GM18526 (cell line): ENCODE data around the gene HUNK.

Source experiments
- POLR2A ChIP-seq: IDR thresholded peaks from 3 replicates; pipeline ENCODE4 v1.6.1; 2011; ENCODE audit not compliant: insufficient read length; ENCODE audit errors: extremely low read depth

Gene HUNK

DNA sequence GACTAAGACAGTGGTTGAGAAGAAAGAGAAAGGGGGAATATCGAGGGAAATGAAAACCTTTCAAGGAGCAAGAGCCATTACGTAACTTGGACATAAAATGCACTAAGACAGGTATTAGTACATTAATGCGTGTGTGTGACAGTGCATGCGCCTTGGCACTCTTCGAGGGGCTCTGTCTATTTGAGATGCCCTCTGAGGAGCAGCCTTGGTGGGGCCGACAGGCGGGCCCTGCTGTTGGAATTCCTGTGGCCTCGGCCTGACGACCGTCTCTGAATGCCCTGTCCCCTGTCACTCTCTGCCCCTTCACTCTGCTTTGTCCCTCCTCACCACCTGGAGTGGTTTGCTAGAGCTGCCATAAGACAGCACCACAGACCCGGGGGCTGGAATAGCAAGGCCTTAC is 12.3 kb downstream of the HUNK start:
- TF ChIP-seq POLR2A: no peak

- TF ChIP-seq POLR2A: no peak
Observed at GRCh38 chr21:31886915-31887314, 14.1 kb downstream of the HUNK start.

DNA sequence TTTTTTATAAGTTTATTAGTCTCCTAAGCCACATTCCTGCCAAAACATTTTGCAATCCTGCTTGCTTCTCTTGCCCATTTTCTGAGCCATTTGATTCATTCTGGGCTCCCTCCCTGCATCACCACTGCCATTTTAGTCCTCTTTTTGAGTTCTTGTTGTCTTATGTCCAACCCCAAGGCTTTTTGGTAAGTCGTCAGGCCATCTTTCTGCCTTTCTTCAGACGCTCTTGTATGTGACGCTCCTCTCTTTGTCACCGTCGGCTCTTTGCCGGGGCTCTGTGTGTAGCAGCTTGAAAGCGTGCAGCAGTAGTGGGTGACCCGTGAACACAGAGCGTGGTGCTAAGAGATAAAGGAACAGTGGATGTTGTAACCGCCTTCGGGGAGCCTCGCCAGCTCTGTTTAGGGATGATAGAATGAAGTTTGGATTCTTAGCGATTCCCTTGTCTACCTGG is 14.6 kb downstream of the HUNK start:
- no peak for TF ChIP-seq POLR2A

GRCh38 chr21:31888936-31889371 is 16.1 kb downstream of the HUNK start:
- TF ChIP-seq POLR2A: no peak

DNA sequence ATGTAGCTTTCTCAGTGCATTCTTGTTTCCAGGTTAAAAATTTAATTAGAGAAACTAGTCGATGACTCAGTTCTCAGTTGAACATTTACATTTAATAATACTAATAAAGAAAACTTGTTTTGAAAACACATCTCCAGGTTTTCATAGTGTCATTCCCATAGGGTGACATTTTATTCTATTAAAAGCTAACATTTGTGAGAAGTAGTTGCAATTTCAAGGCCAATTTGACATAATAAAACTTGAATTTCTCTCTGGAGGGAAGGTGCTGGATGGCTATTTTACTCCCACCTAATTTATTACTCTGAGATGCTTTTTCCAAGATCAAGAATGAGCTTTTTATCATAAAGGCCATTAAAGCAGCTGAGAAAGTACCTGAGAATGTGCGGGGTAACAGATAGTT is 16.6 kb downstream of the HUNK start:
- no peak for TF ChIP-seq POLR2A

DNA sequence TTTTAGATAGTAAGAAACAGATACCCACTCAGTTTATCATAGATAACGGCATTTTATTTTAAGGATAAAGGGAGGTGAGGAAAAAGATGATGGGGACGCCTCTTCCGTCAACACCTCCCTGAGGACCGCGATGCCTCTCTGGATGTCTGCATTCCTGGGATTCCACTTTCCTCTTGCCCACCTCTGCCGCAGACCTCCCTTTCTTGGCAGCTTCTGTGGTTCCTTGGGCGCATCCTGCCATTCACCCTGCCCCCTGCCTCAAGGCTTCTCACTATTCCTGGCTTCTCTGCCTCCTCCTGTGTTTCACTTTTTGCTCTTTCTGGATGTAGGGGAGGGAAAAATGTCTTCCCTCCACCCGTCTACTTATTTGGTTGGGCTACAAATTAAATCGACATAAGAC is 19.9 kb downstream of the HUNK start:
- no peak for TF ChIP-seq POLR2A

DNA sequence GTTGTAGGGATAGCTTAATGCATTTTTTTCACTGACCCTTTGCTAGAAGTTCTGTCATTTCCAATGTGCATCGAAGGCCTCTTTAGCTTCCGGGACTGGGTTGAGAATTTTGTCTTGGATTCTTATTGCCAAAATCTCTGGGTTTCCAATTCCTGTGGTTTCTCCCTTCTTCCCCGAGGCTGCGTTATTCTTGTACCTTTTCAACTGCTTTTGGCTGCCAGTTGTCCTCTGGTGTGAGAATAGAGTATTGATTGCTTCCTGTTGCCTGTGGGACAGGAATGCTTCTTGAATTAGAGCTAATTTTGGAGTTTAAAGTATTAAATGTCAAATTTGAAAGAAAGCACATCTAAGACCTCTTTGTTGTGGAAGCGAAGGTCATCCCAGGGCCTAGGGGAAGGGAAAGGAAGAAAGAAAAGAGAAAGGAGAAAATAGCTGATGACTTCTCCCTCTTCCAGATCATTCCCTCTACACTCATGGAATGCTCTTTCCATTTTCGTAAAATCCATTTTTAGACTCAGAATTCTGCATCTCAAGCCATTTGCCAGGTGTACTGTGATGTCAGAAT is 21.1 kb downstream of the HUNK start:
- no peak for TF ChIP-seq POLR2A

DNA sequence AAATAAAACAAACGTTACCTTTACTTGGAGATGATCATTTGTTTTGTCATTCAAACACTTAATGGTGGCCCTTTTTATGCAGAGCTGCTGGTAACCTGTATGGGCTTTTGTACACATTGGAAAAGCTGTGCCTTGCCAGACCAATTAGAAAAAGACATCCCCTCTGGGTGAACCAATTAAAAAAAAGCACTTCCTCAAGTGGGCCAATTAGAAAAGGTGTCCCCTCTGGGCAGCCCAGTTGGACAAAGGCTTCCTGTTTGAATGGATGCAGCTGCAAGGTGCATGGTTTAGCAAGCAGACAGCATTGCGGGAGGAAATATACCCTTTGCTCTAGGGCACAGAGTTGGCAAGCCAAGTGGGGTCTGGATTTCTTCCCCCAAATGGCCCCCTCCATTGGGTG is 21.6 kb downstream of the HUNK start:
- TF ChIP-seq POLR2A: no peak

DNA sequence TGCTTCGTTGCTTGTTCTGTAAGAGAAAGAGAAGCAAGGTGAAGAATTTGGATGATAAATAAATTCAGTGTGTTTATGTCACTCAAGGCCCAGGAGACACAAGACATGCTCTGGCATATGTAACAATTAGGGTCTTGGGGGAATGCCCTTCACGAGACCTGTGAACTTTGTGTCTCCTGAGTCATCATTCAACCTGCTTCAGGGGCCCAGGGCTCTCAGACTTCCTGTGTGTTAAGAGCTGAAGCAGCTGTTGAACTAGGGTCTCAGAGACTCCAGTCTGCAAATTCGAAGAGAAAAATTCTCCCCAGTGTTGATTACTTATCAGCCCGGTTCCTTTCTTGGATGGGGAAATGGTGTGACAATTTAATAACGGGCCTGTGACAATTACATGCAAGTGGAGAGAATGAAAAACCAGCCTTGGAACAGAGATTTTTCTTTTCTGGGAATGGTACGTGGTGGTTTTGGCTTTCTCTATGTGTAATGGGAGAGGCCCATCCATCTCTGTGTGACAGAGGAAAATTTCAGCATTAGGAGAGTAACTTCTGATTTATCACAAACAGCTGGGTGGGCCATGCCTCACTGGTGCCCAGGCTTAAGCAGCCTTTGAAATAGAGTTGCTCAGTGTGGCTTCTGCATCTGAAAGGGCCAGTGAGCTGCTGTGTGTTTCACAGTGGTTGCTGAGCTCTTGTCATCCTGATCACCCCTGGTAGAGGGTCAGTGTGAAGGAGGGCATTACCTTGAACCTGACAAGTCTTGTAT is 22.4 kb downstream of the HUNK start:
- TF ChIP-seq POLR2A: no peak

GRCh38 chr21:31896019-31896418 is 23.2 kb downstream of the HUNK start:
- TF ChIP-seq POLR2A: no peak

GRCh38 chr21:31897311-31897710 is 24.5 kb downstream of the HUNK start:
- TF ChIP-seq POLR2A: no peak

DNA sequence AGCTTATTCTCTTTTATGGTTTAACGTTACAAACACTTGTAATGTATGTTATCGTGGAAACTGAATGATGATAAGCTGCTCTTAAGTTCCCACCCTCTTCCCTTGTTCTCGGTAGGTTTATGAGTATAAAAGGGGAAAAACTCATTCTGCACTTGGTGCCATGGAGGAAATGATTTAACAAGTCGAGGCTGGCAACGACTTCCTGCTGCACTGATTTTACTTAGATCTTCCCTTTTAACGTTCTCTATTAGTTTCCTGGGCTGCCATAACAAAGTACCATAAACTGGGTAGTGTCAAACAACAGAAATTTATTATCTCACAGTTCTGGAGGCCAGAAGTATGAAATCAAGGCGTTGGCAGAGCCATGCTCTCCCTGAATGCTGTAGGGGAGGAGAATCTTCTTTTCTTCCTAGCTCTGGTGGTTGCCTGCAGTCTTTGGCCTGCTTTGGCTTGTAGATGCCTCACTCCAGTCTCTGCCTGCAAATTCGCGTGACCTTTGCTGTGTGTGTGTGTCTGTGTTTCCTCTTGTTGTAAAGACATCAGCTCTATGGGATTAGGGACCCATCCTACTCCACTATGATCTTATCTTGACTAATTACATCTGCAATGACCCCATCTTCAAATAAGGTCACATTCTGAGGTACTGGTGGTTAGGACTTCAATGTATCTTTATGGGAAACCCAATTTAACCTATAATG is 26.3 kb downstream of the HUNK start:
- TF ChIP-seq POLR2A: no peak

DNA sequence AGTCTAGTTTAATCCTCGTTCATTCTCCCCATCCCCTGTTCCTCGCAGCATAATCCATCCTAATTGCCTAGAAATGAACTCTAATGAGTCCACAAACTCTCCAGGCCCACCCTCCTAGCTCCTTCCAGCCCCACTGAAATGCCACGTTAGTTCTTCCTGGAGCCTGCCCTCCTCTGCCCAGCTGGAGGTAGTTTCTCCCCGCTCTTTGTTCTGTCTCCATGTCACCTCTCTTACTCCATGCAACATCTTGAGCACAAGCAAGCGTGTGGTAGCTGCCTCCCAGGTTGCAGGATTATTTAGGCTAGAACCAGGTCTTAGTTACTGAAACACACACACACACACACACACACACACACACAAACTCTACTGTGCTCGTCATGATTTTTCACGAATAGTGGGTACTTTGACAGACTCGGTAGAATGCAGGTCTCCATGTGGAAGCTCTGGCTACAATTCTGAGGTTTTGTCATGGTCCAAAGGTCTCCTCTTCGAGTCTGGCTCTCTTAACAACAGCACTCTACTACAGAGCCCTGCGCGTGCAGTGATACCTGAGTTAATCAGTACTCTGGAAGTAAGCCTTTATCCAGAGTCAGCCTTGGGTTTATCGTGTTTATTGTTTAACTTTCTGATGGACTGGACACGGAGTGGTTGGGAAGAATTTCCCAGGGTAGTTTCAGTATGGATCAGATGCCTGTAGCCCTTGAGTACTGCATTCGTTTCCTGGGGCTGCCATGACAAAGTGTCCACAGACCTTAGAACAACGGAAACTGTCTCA is 27.5 kb downstream of the HUNK start:
- TF ChIP-seq POLR2A: no peak

DNA sequence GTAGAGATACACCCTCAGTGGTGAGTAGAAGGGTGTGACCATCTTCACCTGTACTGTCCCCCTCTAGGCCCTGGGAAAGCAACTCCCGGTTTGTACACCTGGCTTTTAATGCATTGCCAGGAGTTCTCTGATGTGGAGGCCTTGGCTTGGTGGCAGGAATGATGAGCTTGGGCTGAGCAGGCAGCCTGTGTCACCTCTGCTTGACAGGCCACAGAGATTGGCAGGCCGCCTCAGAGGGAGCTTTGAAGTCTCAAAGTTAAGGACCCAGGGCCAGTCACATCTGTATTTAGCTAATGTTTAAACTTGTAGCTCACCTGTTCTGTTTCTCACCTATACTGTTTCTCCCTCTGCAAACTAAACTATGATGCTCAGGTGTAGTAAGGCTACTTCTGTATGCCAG is 28.5 kb downstream of the HUNK start:
- no peak for TF ChIP-seq POLR2A

GRCh38 chr21:31902438-31902837 is 29.6 kb downstream of the HUNK start:
- no peak for TF ChIP-seq POLR2A
